Right renal cortex interstitium (tissue), 3 donors: Measurements from ENCODE around the gene NIT1. TPM values are rescaled to one million over a fixed set of nuclear protein-coding genes. Genes with fewer than 3 reads are reported as not detected.
A peak's percentile ranks its signal among the peaks of the same experiment; 100 is the strongest.

Source experiments
- DNase-seq, 3 donors: peaks; one replicate each; pipeline ENCODE4 v3.0.0-alpha.2; 2013; ENCODE audit warnings: low read depth in 3 of 3, low spot score in 2 of 3
- polyA plus RNA-seq, 3 donors: library from polyadenylated mRNA; unstranded; fragments of 120-200 nt; gene quantifications; one replicate each; pipeline ENCODE4 v1.2.1, GENCODE V29; 2013; ENCODE audit not compliant: insufficient read length in 3 of 3

Gene NIT1
- polyA plus RNA-seq, 3 donors = 49.0 to 52.7 (median 51.3) TPM

DNA sequence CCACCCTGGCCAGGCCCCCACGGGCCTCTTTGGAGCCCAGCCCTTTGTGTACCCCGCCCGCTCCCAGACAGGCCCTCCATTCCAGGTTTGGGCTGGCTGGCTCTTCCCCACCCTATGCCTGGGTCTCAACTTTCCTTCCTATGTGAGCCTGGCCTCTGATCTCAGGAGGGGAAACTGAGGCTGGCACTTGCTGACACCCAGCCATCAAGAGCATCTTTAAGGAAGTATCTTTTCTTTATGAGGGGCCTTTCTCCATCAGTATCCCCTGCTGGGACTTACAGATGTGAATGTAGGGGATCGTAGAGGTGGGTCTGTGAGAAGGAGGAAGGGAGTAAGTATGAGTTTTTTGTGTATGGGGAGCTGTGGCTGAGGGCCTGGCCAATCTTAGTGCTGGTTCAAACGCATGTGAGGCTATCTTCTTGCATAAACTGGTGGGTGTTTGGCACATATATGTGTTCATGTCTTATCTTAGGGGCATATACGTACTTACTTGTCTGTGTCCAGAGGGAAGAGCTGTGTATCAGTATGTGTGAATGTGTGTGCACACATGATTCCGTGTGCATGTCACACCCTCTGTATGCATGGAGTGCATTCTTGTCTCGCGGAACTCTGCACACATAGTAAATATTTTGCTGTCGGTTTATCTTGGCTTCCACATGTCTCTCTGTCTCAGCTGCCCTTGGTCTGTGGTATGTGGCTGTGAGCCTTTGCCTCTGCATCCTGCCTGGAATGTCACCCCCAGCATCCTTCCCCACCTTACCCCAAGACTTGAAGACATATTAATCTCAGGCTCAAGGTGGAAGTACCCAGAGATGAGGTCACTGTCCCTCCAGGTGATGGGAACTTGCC, 33.9 kb upstream of the NIT1 start:
- no peak for DNase-seq

DNA sequence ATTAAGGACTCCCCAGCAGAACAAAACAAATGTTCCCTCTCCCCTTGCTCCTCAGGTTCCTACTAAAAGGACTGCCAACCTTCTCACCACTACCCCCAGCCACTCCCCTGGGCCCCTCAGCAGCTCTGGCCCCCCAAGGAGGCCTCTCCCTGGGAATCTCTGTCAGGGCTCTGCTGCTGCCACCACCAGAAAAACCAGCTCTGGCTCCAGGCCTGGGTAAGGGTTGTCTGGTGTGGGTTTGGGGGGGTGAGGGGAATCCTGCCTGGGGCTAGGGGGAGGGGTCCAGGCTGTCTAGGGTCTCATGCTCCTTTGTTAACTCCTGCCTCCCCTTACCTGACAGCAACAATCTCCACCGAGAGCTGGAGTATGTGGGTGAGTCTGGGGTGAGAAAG, 33.3 kb upstream of the NIT1 start:
- no peak for DNase-seq

DNA sequence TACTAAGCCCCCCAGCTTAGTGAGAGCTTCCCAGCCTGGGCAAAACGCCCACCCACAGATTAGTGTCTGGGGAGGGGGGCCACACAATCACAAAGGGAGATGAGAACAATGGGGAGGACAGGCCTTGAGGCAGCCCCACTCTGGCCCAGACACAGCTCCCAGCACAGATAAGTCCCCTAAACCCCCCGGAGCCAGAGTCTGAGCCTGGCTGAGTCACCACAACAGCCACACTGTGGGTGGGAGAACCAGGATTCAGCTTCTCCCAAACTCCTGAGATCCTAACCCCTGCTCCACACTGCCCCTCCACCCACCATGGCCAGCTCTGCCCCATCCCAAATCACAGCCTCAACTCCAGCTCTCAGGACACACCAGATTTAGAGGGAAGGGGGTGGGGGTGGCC, 32.7 kb upstream of the NIT1 start:
- DNase-seq = no peak

DNA sequence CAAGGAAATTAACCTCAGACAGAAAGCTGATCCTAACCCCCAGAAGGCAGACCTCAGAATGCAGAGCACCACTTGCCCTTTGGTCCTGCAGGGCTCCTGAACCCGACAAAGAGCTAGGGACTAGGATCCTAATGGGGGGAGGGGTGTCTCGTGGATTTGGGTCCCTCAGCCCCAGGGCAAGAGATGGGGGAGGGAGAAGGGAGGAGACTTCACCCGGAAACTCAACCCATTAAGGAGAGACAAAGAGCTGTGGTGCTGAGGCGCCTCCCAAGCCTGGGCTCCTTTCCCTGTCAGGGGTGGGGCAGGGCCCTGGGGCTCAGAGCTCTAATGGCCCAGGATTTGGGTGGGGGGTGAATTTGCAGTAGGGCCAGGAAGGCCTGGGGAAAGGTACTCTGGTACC, 31.4 kb upstream of the NIT1 start:
- no peak for DNase-seq

DNA sequence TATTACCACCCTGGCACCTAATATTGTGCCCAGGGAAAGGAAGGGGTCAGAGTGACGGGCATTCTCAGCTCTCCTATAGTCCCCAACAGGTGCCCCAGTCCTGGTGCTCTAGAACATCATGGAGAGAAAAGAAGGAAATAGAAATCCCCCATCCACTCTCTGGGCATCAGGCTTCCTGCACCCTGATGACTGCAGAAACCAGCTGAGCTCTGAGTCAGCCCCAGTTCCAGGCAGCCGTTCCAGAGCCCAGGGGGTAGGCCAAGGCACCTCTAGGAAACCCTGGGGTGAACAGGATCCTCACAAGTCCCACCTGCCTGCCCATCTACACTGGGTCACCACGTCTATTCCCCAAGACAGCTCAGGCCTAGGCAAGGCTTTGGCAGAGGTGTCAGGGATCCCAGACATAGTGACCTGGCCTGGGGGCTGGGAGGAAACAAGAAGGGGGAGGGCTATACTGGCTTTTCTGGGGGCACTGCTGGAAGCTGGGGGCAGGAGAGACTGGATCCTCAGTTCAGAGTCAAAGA, 29.3 kb upstream of the NIT1 start:
- no peak for DNase-seq

DNA sequence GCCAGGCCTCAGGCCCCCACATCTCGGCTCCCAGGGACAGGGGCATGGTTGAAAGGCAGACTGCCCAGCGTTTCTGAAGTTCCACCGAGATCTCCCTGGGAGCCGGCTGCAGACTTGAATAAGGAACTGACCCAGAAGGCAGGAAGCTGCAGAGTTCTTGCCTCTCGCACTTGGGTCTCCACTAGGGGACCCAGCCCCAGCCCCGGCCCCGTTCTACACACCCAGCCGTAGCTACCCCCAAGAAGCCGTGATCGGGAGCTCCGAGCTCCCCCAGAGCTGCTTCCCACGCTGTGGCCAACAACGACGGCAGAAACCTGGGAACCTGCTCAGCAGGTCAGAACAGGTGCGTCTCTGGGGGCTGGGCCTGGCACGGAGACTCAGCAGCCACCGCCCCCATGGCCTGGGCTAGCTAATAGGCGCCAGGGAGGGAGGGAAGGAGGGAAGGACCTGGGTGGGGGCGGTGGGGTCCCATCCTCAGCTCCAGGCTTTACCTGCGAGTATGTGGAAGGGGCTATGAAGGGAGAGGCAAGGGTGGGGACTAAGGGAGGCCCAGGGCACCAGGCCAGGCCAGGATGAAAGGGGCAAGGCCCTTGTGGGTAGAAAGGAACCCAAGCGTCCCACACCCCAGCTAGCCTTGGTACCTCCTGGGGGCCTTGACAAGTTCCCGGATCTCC, 28.5 kb upstream of the NIT1 start, which contains the start of gene NECTIN4:
TSS of gene NECTIN4 (minus strand) at position 308 of the 674 bp plus-strand sequence. CDS start at position 46, 262 bp downstream.
- no peak for DNase-seq

DNA sequence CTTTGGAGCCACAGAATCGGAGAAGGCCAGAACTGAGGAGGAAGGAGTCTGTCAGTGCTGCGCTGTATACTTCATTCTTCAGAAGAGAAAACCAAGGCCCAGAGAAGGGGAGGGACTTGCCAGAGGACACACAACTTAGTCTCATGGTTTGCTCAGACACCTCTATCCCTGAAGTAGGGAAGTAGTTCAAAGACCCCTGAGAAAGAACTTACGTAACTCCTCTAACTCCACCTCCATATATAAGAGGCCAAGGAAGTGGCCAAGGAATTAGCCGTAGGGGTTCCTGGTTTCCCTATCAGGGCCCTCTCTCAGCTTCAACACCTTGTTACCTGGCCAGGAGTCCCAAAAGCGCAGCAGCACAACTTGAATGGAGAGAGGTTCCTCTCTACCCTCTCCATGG, 28.0 kb upstream of the NIT1 start:
- no peak for DNase-seq

DNA sequence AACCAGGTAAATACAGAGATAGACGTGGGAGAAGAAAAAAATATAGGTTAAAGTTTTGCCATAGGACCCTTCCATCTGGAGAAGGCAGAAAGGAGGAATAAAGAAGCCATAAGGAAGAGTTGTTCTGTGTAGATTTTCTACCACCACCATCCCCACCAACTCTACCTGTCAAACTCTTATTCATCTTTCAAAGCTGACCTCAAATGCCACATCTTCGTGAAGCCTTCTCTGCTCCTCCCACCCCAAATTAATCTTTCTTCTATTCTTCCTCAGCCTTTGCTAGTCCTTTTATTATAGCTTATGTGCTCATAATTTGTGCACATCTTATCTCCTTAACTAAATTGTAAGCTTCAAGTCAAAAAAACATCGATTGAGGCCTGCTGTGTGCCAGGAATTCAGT, 27.3 kb upstream of the NIT1 start:
- no peak for DNase-seq

DNA sequence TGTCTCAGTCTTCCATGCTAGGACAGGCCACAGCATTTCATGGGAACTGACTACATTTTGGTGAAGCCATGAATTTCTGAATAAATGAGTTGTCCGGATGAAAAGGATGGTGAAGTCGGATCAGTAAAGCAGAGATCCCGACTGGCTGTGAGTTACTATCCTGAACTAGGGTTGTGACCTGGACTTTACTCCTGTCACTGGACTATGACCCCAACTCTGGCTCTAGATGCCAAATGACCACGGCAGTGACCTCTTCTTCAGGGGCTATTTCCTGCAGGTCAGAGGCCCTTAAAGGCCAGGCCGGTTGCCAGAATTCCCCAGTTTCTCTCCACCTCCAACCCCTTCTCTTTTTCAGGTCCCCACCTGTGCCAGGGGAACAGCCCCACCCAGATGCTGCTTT, 26.8 kb upstream of the NIT1 start:
- no peak for DNase-seq

DNA sequence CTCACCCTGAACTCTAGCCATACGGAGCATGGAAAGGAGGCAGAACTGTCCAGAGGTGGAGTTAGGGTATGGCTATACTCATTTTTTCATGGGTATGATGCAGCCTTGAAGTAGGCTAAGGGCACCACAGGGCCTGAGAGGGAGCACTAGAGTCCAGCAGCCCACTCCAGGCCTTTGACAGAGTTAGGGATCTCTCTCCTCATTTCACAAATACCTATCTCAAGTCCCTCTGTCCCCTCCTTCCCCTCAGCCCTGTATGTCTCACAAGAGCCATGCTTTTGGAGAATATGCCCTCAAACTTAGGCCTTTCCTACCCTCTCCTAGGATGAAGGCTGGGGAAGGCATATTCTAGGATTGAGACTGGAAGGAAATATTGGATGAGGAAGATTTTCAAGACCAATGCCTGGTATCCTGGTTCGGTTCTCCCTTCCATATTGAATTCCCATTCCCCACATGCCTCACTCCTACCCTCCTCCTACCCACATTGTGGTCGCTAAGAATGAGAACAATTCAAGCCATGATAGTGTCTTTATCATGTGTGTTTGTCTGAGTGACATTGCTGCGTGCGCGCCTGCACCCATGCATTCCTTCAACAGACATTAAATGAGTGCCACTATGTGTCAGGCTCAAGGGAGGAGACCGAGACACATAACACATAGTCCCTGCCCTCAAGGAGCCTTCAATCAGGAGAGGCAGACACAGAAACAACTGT, 26.0 kb upstream of the NIT1 start:
- DNase-seq = no peak

DNA sequence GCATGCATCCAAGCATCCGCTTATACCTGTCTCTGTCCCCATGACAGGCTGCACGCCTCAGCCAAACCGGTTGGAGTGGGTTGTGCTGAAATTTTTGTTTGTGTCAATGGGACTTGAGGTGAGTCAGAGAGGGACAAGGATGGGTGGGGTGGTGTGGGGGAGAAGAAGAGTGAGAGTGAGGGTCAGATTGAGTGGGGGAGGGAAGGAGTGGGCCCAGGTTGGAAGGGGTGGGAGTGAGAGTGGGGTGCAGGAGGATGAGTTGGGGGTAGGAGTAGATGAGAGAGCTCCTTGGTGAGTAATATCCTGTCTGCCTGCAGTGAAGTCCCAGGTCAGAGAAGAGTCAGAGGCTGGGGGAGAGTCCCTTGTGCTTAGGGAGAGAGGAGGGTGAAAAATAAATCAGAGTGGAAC, 25.3 kb upstream of the NIT1 start:
- no peak for DNase-seq

DNA sequence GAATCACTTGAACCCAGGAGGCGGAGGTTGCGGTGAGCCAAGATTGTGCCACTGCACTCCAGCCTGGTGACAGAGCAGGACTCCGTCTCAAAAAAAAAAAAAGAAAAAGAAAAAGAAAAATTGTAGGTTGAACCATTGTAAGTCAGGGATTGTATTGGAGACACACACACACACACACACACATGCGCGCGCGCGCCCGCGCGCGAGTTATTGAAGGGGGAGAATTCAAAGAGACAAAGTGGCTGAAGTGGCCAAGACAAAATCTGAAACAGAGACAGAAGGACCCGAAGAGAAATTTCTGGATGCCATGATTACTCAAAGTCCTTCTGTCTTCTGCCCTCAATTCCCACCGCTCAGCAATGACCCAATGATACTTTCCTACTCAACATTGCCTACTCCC, 23.4 kb upstream of the NIT1 start:
- DNase-seq = no peak

DNA sequence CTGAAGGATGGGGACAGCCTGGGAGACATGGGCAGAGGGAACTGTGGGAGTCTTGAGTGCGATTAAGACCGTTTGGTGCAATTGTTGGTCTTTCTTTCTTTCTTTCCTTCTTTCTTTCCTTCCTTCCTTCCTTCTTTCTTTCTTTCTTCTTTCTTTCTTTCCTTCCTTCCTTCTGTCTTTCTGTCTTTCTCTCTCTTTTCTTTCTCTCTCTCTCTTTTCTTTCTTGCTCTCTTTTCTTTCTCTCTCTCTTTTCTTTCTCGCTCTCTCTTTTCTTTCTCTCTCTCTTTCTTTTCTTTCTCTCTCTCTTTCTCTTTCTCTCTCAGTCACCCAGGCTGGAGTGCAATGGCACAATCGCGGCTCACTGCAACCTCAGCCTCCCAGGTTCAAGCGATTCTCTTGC, 22.7 kb upstream of the NIT1 start:
- DNase-seq = no peak

DNA sequence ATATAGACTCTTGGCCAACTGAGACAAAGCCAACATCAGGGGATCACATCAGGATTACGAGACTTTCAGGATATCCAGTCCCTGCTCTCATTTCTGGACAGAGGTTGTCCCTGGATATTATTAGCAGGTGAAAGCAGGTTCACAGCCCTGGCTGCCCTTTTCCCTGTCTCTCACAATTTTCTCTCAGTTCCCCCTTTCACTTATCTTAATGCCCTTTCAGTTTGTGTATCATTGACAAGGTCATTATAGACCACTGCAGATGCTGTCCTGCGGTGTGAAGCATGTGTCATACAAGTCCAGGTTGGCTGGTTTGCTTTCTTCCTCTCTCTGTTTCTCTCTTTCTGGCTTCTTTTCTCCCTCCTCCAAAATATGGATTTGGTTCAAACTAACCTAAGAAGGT, 21.9 kb upstream of the NIT1 start:
- DNase-seq = no peak

DNA sequence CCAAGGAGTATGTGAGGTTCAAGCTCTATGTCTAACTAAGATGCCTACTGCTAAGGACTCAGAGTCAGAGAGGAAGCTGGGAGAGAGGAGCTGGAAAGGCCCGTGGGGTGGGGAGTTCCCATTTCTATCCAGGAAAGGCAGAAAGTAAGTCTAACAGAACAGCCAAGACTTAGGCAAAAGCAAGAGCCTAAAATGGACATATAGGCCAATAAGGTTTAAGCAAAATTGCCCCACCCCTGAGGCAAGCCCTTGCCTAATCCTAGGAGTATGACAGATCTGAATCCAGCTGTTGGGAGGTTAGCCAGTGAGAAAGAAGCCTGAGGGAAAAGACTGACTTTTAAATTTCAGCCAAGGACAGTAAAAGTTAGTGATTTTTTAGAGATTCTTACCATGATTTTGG, 21.4 kb upstream of the NIT1 start:
- DNase-seq = no peak

DNA sequence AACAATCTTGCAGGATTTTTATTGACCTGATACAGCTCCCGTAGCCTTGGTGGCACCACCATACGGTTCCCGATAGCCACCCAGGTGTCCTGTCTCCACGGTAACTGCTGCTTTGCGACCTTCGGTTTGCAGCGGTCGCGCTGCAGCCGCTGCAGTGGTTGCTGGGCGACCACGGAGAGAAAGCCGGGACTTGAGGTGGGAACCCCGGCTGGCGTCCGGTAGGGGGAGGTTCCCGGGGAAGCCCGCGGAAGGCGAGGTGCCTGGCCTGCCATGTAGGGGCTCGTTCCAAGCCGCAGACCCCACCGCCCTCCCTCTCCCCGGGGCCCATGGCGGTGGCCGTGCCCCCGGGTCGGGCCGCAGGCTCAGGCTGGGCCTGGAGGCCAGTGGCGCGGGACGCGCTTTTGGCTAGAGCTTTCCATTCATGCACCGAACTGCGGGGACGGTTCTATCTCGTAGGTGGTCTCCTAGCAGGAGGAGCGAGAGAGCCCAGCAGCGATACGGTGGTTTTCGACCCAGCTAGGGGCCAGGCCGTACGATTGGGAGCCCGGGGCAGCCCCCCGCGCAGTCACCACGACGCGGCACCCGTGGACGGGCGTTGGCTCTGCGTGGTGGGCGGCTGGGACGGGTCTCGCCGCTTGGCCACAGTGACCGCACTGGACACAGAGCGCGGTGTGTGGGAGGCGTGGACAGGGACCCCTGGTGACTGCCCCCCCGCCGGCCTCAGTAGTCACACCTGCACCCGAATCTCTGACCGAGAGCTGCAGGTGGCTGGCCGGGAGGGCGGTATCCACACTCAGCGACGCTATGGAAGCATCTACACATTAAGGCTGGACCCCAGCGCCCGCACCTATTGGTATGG, 19.5 kb upstream of the NIT1 start, which contains the start of gene KLHDC9:
TSS of gene KLHDC9 (plus strand) at position 152 of the 859 bp plus-strand sequence. CDS start at position 327, 175 bp downstream.
- peak; percentile 68 to 74 (median 72) for DNase-seq

DNA sequence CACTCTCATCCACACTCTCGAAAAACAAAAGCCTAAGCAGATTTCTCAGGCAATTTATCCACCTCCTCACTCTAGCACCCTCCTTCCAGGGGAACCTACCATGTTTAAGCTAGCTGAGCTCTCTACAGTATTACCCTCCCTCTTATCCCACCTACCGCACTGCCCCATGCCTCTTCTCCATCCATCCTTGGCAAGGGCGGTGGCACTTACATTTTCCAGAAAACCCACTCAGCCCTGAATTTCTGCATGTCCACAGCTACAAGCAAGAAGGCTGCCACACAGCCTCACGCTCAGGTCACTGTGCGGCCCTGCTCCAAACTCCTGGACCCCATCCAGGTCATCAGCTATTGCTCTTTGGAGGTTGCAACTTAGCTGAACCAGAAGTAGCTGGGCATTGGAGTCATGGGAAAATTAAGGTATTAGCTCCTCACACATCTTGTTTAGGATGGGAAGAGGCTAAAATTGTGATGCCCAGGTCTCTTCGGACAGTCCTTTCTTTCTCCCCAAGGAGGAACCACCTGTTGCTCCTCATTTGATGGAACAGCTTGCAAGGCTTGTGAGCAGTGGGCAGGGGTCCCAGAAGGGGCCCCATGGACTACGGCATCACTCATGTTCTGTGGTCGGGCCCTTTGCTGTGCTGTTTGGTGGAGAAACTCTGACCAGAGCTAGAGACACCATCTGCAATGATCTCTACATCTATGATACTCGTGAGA, 18.7 kb upstream of the NIT1 start:
- no peak for DNase-seq

DNA sequence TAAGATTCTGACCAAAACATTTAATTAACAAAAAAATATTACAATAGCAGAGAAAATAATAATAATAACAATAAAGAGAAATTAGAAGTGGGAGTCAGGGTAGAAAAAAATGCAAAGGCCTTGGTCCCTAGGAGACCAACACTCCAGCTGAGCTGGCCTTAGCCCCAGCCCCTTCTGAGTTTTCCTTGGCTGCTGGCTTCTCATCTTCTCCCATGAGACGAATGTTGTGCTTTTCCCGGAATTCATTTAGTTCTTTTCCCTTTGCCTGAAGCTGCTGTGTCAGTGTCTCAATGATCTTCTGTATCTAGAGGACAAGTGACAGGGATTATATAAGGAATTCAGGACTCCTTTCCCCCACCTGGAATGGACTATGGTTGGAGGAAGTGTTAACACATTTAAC, 17.3 kb upstream of the NIT1 start:
- DNase-seq = no peak

DNA sequence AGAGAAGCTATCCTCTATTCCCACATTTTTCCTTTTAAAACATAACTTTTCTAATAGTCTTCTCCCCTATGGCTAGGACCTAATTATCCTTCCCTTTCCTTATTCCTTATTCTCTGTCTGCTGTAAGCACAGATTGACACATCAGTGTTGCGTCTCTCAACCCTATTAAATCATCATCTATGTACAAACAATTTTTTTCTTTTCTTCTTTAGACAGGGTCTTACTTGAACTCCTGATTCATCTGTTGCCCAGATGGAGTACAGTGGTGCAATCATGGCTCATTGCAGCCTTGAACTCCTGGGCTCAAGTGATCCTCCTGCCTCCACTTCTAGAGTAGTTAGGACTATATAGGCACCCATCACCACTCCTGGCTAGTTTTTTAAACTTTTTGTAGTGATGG, 11.5 kb upstream of the NIT1 start:
- DNase-seq = no peak

DNA sequence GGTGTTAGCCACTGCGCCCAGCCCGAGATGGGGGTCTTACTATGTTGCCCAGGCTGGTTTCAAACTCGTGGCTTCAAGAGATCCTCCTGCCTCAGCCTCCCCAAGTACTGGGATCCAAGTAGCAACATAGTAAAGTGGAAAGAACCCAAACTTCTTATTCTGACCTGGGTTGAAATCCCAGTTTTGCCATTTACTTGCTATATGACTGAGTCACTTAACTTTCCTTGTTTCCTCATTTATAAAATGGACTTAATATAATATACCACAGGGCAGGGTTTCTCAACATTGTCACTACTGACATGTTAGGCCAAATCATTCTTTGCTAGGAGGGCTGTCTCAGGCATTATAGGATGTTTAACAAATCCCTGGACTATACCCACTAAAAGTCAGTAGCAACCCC, 6.8 kb upstream of the NIT1 start:
- DNase-seq = no peak
